ENCODE data around the gene TICRR.

GRCh38 chr15:89660556-89660955 lies 85.3 kb downstream of the TICRR start:
- no peak for TF ChIP-seq CTCF (conservative IDR thresholded peaks at IDR 0.05)
- no peak for TF ChIP-seq EZH2 (IDR thresholded peaks at IDR 0.05; ENCODE audit: low read depth)
